Skeletal muscle tissue (tissue), 4 donors: ENCODE measurements around the gene RFX3. TPM values are rescaled to one million over a fixed set of nuclear protein-coding genes. Genes with fewer than 3 reads are reported as not detected.

Source experiments
- H3K27ac ChIP-seq: one replicate; pipeline ENCODE4 v1.7.0; 2013; ENCODE audit warnings: mild to moderate bottlenecking, low read depth, low read length, inconsistent platforms
- H3K27me3 ChIP-seq, 3 donors: one replicate each; pipeline ENCODE4 v1.7.0; 2013; ENCODE audit warnings: low read length in 3 of 3; ENCODE audit not compliant: control insufficient read depth in 3 of 3, insufficient read depth in 3 of 3
- H3K36me3 ChIP-seq, 3 donors: one replicate each; pipeline ENCODE4 v1.7.0; 2013; ENCODE audit warnings: low read length in 3 of 3; ENCODE audit not compliant: control insufficient read depth in 3 of 3, insufficient read depth in 3 of 3
- H3K4me1 ChIP-seq, 3 donors: one replicate each; pipeline ENCODE4 v1.7.0; 2013; ENCODE audit warnings: low read length in 3 of 3, mild to moderate bottlenecking in 3 of 3; ENCODE audit not compliant: control insufficient read depth in 3 of 3, insufficient read depth in 3 of 3
- H3K4me3 ChIP-seq, 3 donors: one replicate each; pipeline ENCODE4 v1.7.0; 2013; ENCODE audit warnings: low read length in 3 of 3
- H3K9ac ChIP-seq, 3 donors: one replicate each; pipeline ENCODE4 v1.7.0; 2013; ENCODE audit warnings: low read length in 3 of 3, mild to moderate bottlenecking in 3 of 3, moderate library complexity in 2 of 3, low read depth in 1 of 3
- H3K9me3 ChIP-seq, 3 donors: one replicate each; pipeline ENCODE4 v1.7.0; 2013; ENCODE audit warnings: low read length in 3 of 3; ENCODE audit not compliant: control insufficient read depth in 3 of 3
- total RNA-seq: library from RNA; depleted of rRNA; stranded (reverse); fragments of >200 nt; gene quantifications from one replicate; pipeline ENCODE4 v1.2.3, GENCODE V29; 2014
- donor health status: Osteomylitis.

RFX3 gene
- total RNA-seq, 1 donor from 2014 or later, result 9.9 TPM

GRCh38 chr9:3467593-3468219 lies 58.1 kb downstream of the RFX3 start:
- Histone ChIP-seq H3K27ac (no peak overlapping the region), H3K9ac (no peak overlapping the region), H3K4me3 (no peak overlapping the region)

GRCh38 chr9:3464033-3464638 lies 61.7 kb downstream of the RFX3 start:
- H3K27ac ChIP-seq, result no peak overlapping the region
- H3K9me3 ChIP-seq, result no peaks in the 10 kb centered on the region
- no peak overlapping the region for H3K9ac ChIP-seq
- no peaks in the 10 kb centered on the region for H3K36me3 ChIP-seq
- no peak overlapping the region for H3K4me3 ChIP-seq
- no peaks in the 10 kb centered on the region for H3K27me3 ChIP-seq
- H3K4me1 ChIP-seq, result peaks cover 4 to 5% (median 5%) of the 10 kb centered on the region in 3 donors

More at GRCh38 chr9:3467593-3468219, 58.1 kb downstream of the RFX3 start:
- Histone ChIP-seq H3K9me3 (no peaks in the 10 kb centered on the region), H3K36me3 (no peaks in the 10 kb centered on the region), H3K27me3 (no peaks in the 10 kb centered on the region), H3K4me1 (peaks cover 3 to 5% (median 4%) of the 10 kb centered on the region in 3 donors)

- no peak overlapping the region for H3K9ac ChIP-seq
- no peaks in the 10 kb centered on the region for H3K27me3 ChIP-seq
- H3K36me3 ChIP-seq, result no peaks in the 10 kb centered on the region
- no peak overlapping the region for H3K27ac ChIP-seq
- peaks cover 0 to 4% (median 0%) of the 10 kb centered on the region in 3 donors for H3K4me1 ChIP-seq
- no peaks in the 10 kb centered on the region for H3K9me3 ChIP-seq
- H3K4me3 ChIP-seq, result no peak overlapping the region
Measured at GRCh38 chr9:3458806-3459475, 66.9 kb downstream of the RFX3 start.

GRCh38 chr9:3457175-3457574 lies 68.6 kb downstream of the RFX3 start:
- Histone ChIP-seq H3K27me3 (no peaks in the 10 kb centered on the region), H3K9me3 (no peaks in the 10 kb centered on the region), H3K27ac (no peak overlapping the region), H3K9ac (no peak overlapping the region), H3K4me3 (no peak overlapping the region), H3K4me1 (peaks cover 0 to 4% (median 0%) of the 10 kb centered on the region in 3 donors), H3K36me3 (no peaks in the 10 kb centered on the region)

GRCh38 chr9:3455717-3456116 lies 70.1 kb downstream of the RFX3 start:
- Histone ChIP-seq H3K9ac (no peak overlapping the region), H3K27ac (no peak overlapping the region), H3K9me3 (no peaks in the 10 kb centered on the region), H3K27me3 (no peaks in the 10 kb centered on the region), H3K36me3 (no peaks in the 10 kb centered on the region), H3K4me1 (peaks cover 0 to 4% (median 0%) of the 10 kb centered on the region in 3 donors), H3K4me3 (no peak overlapping the region)

GRCh38 chr9:3455094-3455493 lies 70.7 kb downstream of the RFX3 start:
- Histone ChIP-seq H3K27ac (no peak overlapping the region), H3K4me3 (no peak overlapping the region)

GRCh38 chr9:3451956-3452355 lies 73.8 kb downstream of the RFX3 start:
- Histone ChIP-seq H3K9me3 (no peaks in the 10 kb centered on the region), H3K27me3 (no peaks in the 10 kb centered on the region), H3K36me3 (no peaks in the 10 kb centered on the region), H3K9ac (no peak overlapping the region), H3K4me3 (no peak overlapping the region), H3K4me1 (no peaks in the 10 kb centered on the region), H3K27ac (no peak overlapping the region)

More at GRCh38 chr9:3455094-3455493, 70.7 kb downstream of the RFX3 start:
- Histone ChIP-seq H3K9ac (no peak overlapping the region), H3K27me3 (no peaks in the 10 kb centered on the region), H3K4me1 (peaks cover 0 to 4% (median 0%) of the 10 kb centered on the region in 3 donors), H3K9me3 (no peaks in the 10 kb centered on the region), H3K36me3 (no peaks in the 10 kb centered on the region)

- no peaks in the 10 kb centered on the region for H3K27me3 ChIP-seq
- H3K9me3 ChIP-seq, result no peaks in the 10 kb centered on the region
Measured at GRCh38 chr9:3447788-3448187, 78.0 kb downstream of the RFX3 start.

GRCh38 chr9:3447143-3447542 lies 78.7 kb downstream of the RFX3 start:
- H3K9me3 ChIP-seq, result no peaks in the 10 kb centered on the region
- H3K4me3 ChIP-seq, result no peak overlapping the region
- no peak overlapping the region for H3K27ac ChIP-seq
- H3K27me3 ChIP-seq, result no peaks in the 10 kb centered on the region
- H3K9ac ChIP-seq, result no peak overlapping the region
- no peaks in the 10 kb centered on the region for H3K36me3 ChIP-seq
- no peaks in the 10 kb centered on the region for H3K4me1 ChIP-seq

More at GRCh38 chr9:3447788-3448187, 78.0 kb downstream of the RFX3 start:
- Histone ChIP-seq H3K4me3 (no peak overlapping the region), H3K36me3 (no peaks in the 10 kb centered on the region), H3K4me1 (no peaks in the 10 kb centered on the region), H3K9ac (no peak overlapping the region), H3K27ac (no peak overlapping the region)

- no peaks in the 10 kb centered on the region for H3K36me3 ChIP-seq
- H3K4me3 ChIP-seq, result no peak overlapping the region
- H3K4me1 ChIP-seq, result no peaks in the 10 kb centered on the region
- H3K27ac ChIP-seq, result no peak overlapping the region
- H3K9ac ChIP-seq, result no peak overlapping the region
- no peaks in the 10 kb centered on the region for H3K9me3 ChIP-seq
- no peaks in the 10 kb centered on the region for H3K27me3 ChIP-seq
Measured at GRCh38 chr9:3446313-3446712, 79.5 kb downstream of the RFX3 start.
